Right renal cortex interstitium (tissue), 3 donors: Measurements from ENCODE around the gene ZNF689. TPM values are rescaled to one million over a fixed set of nuclear protein-coding genes. Genes with fewer than 3 reads are reported as not detected.

Experiments
- DNase-seq, 3 donors: peaks; one replicate each; pipeline ENCODE4 v3.0.0-alpha.2; 2013; ENCODE audit warnings: low read depth in 3 of 3, low spot score in 2 of 3
- polyA plus RNA-seq, 3 donors: library from polyadenylated mRNA; unstranded; fragments of 120-200 nt; gene quantifications; one replicate each; pipeline ENCODE4 v1.2.1, GENCODE V29; 2013; ENCODE audit not compliant: insufficient read length in 3 of 3

ZNF689 gene
- polyA plus RNA-seq = 10 to 100 TPM; 13.5 to 14.7 (median 14.3) TPM

DNA sequence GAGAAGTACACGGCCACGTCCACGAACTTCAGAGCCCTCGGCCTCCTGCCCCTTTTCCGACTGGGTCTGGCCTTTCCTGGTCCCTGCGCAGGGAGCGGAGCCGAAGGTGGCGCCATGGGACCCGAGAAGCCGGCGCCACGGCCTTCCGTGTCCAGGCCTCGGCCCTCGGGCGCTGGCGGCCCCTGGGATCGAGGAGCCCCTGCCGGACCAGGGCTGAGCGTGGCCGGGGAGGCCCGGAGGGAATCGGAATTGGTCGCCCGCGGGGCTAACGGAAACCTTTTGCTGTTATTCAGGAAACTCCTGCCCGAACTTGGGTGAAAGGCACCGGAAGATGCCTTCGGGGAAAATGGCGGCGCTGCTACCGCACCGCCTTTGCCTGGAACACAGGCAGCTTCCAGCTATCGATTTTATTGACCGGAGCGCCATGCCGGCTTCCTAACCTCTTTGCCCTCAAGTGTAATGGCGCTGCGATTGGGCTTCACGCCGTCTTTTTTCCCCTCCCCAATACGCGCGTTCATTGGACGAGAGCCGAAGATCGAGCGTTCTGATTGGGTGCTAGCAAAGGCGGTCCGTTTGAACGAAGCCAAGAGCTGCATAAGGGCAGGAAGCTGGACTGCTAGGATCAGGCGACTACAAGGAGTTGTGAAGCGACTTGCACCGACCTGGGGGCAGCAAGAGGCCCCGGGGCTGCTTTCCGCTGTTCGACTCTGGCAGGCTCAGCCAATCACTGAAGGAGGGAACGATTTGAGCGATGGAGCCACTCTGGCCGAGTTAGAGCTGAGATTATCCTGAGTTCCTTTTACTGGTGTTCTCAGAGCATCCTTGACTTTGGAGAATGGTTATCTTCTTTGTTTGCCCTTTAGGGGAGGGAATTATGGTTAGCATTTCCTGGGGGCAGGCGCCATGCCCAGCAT, at the start of gene ZNF689:
TSS of gene ZNF689 (minus strand) at position 464 of the 914 bp plus-strand sequence. CDS start at position 116, 348 bp downstream.
- DNase-seq = peak; percentile 98 to 99 (median 99)

DNA sequence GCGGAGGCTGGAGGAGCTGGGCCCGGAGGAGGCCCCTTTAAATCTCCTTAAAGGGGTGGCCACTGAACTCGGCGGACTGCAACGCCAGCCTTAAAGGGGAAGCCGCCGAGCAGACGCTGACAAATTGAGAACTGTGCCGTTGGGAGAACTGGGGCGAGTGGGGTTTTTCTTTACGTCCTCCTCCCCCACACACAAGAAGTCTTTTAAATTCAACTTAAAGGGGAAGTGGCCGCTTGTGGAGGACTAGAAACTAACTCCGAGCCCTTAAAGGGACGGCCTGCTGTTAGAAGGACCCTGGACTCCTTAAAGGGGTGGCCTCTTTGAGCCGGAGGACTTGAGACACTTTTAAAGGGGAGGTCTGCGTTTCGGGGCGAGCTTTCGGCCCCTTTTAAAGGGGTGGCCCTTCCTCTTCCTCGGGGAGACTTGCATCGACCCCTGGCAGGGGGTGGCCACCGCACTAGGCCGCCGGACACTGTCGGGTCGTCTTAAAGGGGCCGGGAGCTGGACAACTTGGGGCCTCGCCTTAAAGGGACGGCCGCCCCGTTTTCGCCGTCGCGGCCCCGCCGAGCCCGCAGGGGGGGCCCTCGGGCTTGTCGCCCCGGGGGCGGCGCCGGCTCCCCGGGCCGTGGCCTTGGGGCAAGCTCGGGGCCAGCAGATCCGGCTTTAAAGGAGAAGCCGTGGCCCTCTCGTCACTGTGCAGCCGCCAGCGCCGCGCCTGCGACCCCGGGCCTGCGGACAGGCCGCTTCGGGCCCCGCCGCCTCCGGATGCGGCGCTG, 48.7 kb upstream of the ZNF689 start:
- DNase-seq = peak; percentile 90 to 96 (median 94)

DNA sequence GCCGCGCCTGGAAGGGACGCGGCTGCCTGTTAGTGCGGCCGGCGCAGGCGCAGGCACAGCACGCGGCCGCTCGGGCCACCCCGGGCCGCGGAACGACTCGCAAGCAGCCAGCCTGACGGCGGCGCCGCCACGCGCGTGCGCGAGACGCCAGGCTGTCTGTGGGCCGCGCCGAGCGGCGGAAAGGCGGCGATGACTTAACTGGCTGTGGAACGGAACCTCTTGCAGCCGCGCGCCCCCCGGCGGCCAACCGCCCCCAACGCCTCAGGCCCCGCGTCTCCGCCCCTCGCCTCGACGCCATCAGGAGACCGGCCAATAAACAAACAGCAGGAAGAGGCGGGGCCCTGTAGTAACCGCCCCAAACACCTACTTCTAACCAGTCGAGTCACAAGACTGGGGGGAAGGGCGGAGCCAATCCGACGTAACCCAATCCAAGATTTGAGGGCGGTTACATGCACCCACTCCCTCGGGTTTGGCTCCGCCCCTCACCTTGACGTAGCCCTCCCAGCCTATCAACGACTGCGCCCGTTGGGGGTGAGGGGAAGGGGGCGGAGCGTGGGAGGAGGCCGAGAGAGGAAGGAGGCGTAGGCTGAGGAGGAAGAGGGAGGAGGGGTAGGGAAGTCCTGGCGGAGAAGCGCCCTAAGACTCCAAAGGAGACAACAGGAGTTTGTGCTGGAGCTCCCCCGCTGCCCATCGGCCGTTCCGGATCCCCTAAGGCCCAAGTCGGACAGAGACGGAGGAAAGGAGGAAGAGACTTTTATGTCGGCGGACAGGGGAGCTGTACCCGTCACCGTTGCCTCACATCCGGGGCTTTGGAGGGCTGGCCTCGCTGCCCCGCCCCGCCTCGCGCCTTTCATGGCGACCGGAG, 47.9 kb upstream of the ZNF689 start, which contains the start of gene FBRS:
TSS of gene FBRS (plus strand) at position 566 of the 865 bp plus-strand sequence. CDS start 1,088 bp downstream, outside the sequence.
- peak; percentile 100 for DNase-seq

DNA sequence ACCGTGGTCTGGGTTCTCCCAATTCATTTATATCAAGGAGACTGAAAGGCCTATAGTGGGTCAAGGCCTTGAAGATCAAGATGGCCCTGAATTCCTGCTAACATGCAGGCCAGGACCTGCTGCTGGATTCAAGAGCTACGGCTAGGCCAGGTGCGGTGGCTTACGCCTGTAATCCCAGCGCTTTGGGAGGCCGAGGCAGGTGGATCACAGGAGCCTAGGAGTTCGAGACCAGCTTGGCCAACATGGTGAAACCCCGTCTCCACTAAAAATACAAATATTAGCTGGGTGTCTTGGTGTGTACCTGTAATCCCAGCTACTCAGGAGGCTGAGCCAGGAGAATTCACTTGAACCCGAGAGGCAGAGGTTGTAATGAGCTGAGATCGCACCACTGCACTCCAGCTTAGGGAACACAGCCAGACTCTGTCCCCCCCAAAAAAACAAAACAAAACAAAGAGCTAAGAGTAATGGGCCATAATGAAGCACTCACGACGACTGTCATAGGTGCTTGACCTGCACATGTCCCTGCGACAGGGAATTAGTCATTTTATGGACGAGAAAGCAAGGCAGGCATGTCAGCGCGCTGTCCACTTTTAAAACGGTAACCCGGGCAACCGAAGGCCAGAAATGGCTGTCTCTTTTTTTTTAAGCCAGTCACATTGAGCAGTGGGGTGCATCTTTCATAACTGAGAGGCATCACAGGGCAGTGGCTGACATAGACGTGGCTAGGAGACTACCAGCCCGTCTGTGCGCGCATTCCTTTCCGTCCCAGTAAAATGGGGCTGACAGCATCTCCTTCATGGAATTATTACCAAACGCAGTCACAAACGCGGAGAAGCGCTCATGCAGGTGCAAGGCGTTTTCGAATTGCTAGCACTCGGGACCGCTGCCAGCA, 47.0 kb upstream of the ZNF689 start:
- DNase-seq = no peak

DNA sequence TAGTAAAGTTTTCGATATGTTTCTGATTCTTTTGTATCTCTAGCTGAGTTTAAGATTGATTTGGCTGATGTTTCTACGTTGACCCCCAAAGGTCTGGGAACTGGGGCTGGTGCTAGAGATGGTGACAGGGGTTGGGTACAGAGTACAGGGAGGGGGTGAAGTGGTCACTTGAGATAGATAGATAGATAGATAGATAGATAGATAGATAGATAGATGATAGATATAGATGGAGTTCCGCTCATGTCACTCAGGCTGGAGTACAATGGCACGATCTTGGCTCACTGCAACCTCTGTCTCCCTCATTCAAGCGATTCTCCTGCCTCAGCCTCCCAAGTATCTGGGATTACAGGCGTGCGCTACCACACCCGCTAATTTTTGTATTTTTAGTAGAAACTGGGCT, 46.2 kb upstream of the ZNF689 start:
- DNase-seq = no peak

DNA sequence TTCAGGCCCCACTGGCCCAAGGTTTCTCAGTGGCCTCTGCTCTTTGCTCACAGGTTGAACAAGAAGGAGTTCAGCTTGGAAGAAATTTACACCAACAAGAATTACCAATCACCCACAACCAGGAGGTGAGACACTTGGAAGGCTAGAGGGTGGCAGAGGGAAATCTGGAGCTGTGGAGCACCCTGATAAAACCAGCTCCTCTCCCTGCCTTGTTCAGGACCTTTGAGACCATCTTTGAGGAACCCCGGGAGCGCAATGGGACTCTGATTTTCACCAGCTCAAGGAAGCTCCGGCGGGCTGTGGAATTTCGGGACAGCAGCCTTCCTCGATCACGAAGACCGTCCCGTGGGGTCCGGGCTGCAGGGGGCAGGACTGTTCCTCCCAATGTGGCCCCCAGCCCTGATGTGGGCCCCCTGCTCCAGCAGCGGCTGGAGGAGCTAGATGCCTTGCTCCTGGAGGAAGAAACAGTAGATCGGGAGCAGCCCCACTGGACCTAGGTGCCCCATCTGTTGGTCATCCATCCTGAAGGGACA, 45.7 kb upstream of the ZNF689 start:
- DNase-seq = no peak

DNA sequence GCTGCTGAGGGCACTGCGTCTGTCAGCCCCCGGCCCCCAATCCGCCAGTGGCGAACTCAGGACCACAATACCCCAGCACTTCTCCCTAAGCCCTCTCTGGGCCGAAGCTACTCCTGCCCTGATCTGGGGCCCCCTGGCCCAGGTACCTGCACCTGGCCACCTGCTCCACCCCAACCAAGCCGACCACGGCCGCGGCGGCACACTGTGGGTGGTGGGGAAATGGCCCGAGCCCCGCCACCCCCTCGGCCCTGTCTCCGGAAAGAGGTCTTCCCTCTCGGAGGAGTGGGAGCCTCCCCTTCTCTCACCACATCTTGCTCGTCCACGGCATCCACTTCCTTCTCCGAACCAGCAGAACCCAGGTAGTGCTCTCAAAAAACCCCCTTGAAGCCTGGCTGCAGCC, 44.7 kb upstream of the ZNF689 start:
- DNase-seq = no peak

DNA sequence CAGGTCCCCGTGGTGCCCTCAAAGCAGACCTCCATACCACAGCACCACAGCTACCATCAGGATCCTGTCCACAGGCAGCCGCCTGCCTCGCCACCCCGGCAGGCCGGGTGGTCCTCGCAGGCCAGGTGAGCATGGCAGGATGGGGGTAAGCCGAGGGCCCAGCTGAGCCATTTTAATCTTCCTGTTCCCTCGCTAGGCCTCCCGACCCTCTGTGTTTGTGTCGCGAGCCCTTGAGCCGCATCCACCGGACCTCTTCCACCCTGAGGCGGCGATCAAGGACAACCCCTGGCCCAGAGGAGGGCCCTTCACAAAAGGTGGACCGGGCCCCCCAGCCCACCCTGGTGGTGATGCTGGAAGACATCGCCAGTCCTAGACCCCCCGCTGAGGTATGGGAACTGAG, 42.5 kb upstream of the ZNF689 start:
- DNase-seq = no peak

DNA sequence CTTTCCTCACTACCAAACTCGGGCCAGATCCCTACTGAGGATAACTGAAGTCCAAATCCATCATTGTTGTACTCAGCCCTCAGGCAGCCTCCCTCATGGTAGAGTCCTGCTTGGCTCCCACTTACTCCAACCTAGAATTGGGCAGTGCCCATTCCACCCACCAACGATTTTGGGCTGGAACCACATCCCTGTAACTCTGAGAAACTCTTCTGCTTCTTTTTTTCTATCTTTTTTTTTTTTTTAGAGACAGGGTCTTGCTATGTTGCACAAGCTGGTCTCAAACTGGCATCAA, 41.8 kb upstream of the ZNF689 start:
- DNase-seq = no peak

DNA sequence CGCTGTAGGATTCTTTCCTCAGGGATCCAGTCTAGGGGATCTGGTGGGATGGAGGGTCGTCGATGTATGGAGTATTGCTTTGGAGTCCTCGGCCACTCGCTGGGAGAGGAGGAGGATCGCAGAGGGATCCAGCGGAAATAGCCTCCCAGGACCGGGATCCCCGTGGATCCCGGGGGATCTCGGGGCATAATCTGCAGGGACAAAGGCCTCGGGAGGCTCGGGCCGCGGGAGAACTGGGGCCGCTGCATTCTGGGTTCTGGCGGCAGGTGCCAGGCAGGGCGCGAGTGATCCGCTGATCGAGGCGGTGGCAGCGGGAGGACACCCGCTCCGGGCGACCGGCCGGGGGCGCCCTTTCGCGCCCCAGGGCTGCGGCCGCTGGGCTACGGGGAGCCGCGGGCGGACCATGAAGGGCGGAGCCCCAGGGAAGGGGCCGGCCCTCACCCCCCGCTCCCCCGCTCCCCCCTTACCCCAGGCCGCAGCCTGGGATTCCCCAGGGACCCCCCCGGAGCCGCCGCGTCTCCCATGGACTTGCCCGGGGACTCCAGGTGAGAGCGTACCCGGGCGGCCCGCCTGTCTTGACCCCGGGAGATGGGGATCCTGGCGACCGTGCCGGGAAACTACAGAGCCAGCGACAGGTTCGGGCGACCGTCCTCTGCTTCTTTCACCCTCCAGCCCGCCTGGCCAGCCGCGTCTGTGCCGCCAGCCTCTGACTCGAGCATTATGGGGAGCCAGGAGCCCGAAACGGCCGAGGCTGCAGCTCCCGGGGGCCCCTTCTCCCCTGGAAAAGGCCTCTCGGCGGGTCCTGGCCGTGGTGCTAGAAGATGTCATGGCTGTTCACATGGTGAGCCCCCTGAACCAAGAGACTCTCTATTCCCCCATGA, 41.2 kb upstream of the ZNF689 start:
- DNase-seq = no peak

DNA sequence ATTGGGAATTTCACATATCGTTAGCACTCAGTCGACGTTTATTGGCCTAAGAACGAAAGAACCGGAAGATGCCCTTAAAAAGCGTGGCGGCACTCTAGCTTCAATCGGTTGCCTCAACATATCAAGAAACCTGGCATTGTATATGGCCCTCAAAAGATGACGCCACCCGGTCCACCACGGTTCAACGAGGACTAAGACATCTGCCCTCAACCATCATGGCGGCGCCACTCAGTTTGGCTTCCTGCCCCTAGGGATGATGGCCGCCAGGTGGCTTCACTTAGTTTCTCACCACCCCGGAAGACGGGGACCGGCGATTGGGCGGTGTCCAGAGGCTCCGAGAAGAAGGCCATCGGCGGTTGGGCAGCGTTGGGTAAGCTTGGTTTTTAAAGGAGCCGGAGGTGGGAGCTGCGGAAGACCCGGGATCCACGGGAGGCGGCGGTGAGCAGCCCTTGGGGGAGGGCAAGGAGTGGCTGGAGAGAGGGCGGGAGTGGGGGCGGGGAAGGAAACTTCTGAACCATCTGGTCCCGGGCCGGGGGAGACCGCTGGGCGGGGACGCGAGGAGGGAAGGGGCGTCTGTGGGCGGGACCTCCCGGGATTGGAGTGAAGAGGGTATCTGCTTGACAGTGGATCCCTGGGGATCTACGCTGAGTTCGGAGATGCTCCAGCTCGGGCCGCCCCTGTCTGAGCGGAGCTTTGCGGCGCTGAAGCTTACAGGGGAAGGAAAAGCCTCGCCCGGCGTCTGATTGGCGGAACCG, 40.4 kb upstream of the ZNF689 start, which contains the start of gene PRR14:
TSS of gene PRR14 (plus strand) at position 592 of the 755 bp plus-strand sequence. CDS start 686 bp downstream, outside the sequence.
- peak; percentile 99 for DNase-seq

DNA sequence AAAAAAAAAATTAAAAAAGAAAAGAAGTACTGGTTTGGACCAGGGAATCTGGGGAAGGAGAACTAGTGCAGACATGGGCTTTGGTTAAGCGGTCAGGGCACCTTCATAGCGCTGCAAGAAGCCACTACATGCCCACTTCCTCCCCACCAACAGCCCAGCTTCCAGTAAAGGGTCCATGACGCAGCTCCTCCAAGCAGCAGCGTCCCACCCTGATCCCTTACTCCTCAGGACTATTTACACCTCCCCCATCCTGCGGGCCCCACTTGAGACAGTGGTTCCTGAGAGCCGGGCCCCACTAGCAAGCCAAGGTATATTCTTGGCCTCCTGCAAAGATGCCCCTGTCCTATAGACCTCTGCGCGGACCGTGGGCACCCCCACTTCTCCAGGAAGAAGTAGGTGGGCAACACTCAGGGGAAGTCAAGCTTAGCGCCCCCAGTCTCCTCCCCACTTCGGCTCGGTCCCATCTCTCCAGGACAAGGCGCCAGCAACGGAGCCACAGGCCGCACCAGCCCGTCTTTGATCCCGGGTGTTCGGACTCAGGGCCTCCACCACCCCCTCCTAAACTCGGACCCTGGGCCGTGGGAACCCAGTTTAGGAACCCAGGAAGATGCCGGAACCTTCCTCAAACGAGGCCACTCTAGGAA, 39.7 kb upstream of the ZNF689 start:
- no peak for DNase-seq

DNA sequence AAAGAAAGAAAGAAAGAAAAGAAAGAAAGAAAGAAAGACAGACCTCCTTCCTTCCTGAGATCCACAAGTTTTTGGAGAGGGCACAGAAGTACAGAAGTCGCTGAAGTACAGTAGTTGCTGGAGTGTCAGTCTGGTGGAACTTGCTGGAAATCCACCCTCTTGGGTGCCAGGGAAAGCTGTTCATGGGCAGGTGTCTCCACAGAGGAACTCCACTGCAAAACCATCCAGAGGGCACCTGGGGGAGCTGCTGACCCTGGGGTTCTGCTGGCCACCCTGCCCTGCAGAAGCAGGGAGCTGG, 37.0 kb upstream of the ZNF689 start:
- no peak for DNase-seq

DNA sequence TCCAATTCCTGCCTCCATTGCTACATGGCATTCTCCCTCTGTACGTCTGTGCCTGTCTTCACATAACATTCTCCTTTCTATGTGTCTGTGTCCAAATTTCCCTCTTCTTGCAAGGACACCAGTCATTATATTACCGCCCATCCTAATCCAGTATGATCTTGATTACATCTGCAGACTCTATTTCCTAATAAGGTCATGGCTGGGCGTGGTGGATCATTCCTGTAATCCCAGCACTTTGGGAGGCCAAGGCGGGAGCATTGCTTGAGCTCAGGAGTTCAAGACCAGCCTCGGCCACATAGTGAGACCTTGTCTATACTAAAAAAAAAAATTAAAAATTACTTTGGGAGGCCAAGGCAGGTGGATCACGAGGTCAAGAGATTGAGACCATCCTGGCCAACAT, 35.5 kb upstream of the ZNF689 start:
- DNase-seq = no peak

DNA sequence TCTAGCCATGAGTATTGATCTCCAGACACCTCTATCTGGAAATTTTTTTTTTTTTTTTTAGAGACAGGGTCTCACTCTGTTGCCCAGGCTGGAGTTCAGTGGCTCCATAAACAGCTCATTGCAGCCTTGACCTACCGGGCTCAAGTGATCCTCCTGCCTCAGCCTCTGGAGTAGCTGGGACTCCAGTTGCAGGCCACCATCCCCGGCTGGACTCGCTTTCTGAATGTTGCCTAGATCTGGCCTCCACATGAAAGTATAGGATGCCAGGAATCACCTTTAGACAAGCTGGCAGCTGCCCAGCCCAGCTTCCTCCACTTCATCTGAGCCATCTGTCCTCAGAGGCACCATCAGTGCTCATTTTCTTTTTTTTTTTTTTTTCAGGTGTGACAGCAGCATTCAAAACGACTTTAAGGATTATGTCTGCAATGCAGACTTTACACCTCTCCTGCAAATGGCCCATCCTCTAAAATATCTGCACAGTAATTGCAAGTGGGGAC, 34.2 kb upstream of the ZNF689 start:
- DNase-seq = no peak

DNA sequence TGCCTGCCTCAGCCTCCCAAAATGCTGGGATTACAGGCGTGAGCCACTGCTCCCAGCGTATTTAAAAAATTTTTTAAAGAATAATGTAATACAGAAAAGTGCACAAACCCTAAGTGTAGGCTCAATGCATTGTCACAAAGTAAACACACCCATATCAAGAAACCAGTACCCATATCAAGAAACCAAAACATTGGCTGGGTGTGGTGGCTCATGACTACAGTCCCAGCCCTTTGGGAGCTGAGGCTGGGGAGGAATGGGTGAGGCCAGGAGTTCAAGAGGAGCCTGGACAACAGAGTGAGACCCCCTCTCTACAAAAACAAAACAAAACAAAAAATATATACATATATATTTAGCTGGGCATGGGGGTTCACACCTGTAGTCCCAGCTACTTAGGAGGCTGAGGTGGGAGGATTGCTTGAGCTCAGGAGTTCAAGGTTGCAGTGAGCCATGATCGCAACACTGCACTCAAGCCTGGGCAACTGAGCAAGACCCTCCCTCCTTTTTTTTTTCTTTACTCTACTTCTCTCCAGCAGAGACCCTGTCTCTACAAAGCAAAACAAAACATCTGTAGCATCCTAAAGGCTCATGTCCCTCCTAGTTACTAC, 31.3 kb upstream of the ZNF689 start:
- DNase-seq = no peak

DNA sequence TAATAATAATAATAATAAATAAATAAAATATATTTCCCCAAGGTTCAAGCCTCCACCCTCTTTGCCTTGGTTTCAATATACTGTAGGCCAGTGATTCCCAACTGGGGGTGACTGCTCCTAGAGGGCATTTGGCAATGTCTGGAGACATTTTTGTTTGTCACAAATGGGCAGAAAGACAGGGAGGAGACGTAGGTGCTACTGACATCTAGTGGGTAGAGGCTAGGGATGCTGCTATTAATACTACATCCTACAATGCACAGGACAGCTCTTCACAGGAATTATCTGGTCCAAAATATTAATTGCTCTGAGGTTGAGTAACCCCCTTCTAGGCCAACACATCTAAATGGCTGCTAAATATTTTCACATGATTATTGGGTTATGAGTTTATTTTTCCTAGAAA, 27.8 kb upstream of the ZNF689 start:
- DNase-seq = no peak
